ENCODE results near the gene HOXA3. TPM values are rescaled to one million over a fixed set of nuclear protein-coding genes. Genes with fewer than 3 reads are reported as not detected.
A peak's percentile ranks its signal among the peaks of the same experiment; 100 is the strongest.

Gene HOXA3
- total RNA-seq, 1 experiment from 2014 or later, result not detected

- no peak for TF ChIP-seq ZBTB43 (CRISPR knock-in tag; IDR thresholded peaks at IDR 0.05)
Measured at GRCh38 chr7:27197137-27198042, 45.0 kb upstream of the HOXA3 start (continued).

GRCh38 chr7:27196287-27196767 lies 43.9 kb upstream of the HOXA3 start:
- ChIA-PET CTCF (interaction anchor here (0.5 to 4.2 kb wide), 66 partner anchors 9 to 1430 kb away, joined by 3 to 32 read pairs (median 4); partner anchors contain the start of genes EVX1, HIBADH, HOXA11 and TAX1BP1), POLR2A (interaction anchor here (0.5 kb wide), 1 partner anchor 812 kb away, joined by 3 read pairs; no protein-coding TSS in a partner anchor)
- H3K36me3 Mint-ChIP-seq, result no peaks in the 10 kb centered on the region
- peaks cover 17% of the 10 kb centered on the region for H3K4me1 Mint-ChIP-seq
- TF ChIP-seq GRHL2 (CRISPR knock-in tag; IDR thresholded peaks at IDR 0.05; ENCODE audit: insufficient replicate concordance, severe bottlenecking) (no peak), ATF1 (CRISPR knock-in tag; IDR thresholded peaks at IDR 0.05) (no peak), ZNF423 (CRISPR knock-in tag; IDR thresholded peaks at IDR 0.05) (no peak), RELA (CRISPR knock-in tag; IDR thresholded peaks at IDR 0.05; ENCODE audit: borderline replicate concordance) (no peak), TP53 (CRISPR knock-in tag; IDR thresholded peaks at IDR 0.05) (no peak), SMAD4 (CRISPR knock-in tag; IDR thresholded peaks at IDR 0.05) (no peak), AFF4 (CRISPR knock-in tag; IDR thresholded peaks at IDR 0.05; ENCODE audit: borderline replicate concordance) (no peak), HMGA2 (CRISPR knock-in tag; IDR thresholded peaks at IDR 0.05) (no peak), NR3C1 (CRISPR knock-in tag; conservative IDR thresholded peaks at IDR 0.05; ENCODE audit: low read depth) (no peak), ZNF121 (CRISPR knock-in tag; IDR thresholded peaks at IDR 0.05) (no peak), OVOL2 (CRISPR knock-in tag; IDR thresholded peaks at IDR 0.05; ENCODE audit: borderline replicate concordance) (no peak), ESRRA (CRISPR knock-in tag; IDR thresholded peaks at IDR 0.05; ENCODE audit: borderline replicate concordance) (peak; percentile 92; the same call in 1 of the 2 replicates), CTCF (IDR thresholded peaks at IDR 0.05) (peak; percentile 55), TCF7 (CRISPR knock-in tag; IDR thresholded peaks at IDR 0.05; ENCODE audit: low read depth) (no peak), ZNF396 (CRISPR knock-in tag; IDR thresholded peaks at IDR 0.05; ENCODE audit: borderline replicate concordance) (no peak)
- TF ChIP-seq, protein P1, sequence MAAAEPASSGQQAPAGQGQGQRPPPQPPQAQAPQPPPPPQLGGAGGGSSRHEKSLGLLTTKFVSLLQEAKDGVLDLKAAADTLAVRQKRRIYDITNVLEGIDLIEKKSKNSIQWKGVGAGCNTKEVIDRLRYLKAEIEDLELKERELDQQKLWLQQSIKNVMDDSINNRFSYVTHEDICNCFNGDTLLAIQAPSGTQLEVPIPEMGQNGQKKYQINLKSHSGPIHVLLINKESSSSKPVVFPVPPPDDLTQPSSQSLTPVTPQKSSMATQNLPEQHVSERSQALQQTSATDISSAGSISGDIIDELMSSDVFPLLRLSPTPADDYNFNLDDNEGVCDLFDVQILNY (CRISPR knock-in tag; IDR thresholded peaks at IDR 0.05), result no peak
- no peak for ATAC-seq
- peak; percentile 90 for DNase-seq (ENCODE audit: low spot score)
- H3K4me3 Mint-ChIP-seq, result no peak overlapping the region
- H3K27me3 Mint-ChIP-seq (ENCODE audit: low read depth), result peaks cover 96% of the 10 kb centered on the region
- H3K9me3 Mint-ChIP-seq, result no peaks in the 10 kb centered on the region
- H3K27ac Mint-ChIP-seq, result no peak overlapping the region

Data from WTC11 (cell line).